ENCODE data around the gene CBFA2T2. TPM values are rescaled to one million over a fixed set of nuclear protein-coding genes. Genes with fewer than 3 reads are reported as not detected.

The CBFA2T2 gene
- total and polyA plus RNA-seq, 2 donors (not counting 3 experiments of a cell fraction or from before 2014, with no cell fraction given): 10.7 to 12.1 TPM

GRCh38 chr20:33668466-33669155, 178.7 kb downstream of the CBFA2T2 start:
- no peak overlapping the region for H3K4me3 ChIP-seq (replicated peaks in 1 of 3; ENCODE audit: insufficient read depth in 1 of 3, low read depth in 1 of 3, low read length in 3 of 3)
- no peaks in the 10 kb centered on the region for H3K9me1 ChIP-seq (replicated peaks; ENCODE audit: control insufficient read depth, extremely low read depth, insufficient read depth, low read length)
- H3K4me1 ChIP-seq (ENCODE audit: control insufficient read depth, extremely low read depth, insufficient read depth, low read length): peaks cover 19% of the 10 kb centered on the region
- TF ChIP-seq POLR2A (IDR thresholded peaks at IDR 0.05; ENCODE audit: low read depth, low read length) (no peak), POLR2AphosphoS5 (IDR thresholded peaks at IDR 0.05; ENCODE audit: insufficient read depth, low read depth, low read length) (no peak), MAX (IDR thresholded peaks at IDR 0.05; ENCODE audit: insufficient read depth, insufficient read length) (no peak), CTCF (IDR thresholded peaks at IDR 0.05; ENCODE audit: extremely low read depth in 1 of 2, insufficient read depth in 1 of 2, low read depth in 1 of 2, low read length in 2 of 2) (no peak), JUN (IDR thresholded peaks at IDR 0.05; ENCODE audit: borderline replicate concordance, insufficient read depth, insufficient read length, low read depth) (no peak), MYC (IDR thresholded peaks at IDR 0.05; ENCODE audit: low read depth, low read length) (no peak), GATA2 (IDR thresholded peaks at IDR 0.05; ENCODE audit: insufficient read depth, insufficient read length, low read depth, low read length) (no peak), FOS (IDR thresholded peaks at IDR 0.05; ENCODE audit: borderline replicate concordance, insufficient read depth, low read length) (no peak), EZH2 (IDR thresholded peaks at IDR 0.05; ENCODE audit: borderline replicate concordance, low read depth, low read length, severe bottlenecking) (no peak)
- H3K27ac ChIP-seq (ENCODE audit: insufficient read depth, low read depth, low read length): no peak overlapping the region
- CTCF ChIA-PET: interaction anchor here (0.5 to 3.3 kb wide), 32 partner anchors 11 to 458 kb away, joined by 3 to 36 read pairs (median 4); partner anchors contain the start of genes CBFA2T2, CDK5RAP1, PXMP4 and SNTA1
- H4K20me1 ChIP-seq (replicated peaks; ENCODE audit: control insufficient read depth, extremely low read depth, insufficient read depth, low read length): no peaks in the 10 kb centered on the region
- H2AFZ ChIP-seq (ENCODE audit: low read depth, low read length): no peak overlapping the region
- POLR2A ChIA-PET: interaction anchor here (1.4 kb wide), 1 partner anchor 15 kb away, joined by 4 read pairs; no protein-coding TSS in a partner anchor
- DNase-seq (ENCODE audit: low read depth, low spot score) (no peak), FAIRE-seq (no peak)
- dilution Hi-C loops (cut with MboI; ENCODE audit: extremely low pct_ligation_motif_present, low sequenced_read_pairs): no loop called here
- no peak overlapping the region for H3K9ac ChIP-seq (replicated peaks; ENCODE audit: extremely low read depth, insufficient read depth, low read length)
- H3K27me3 ChIP-seq (ENCODE audit: control insufficient read depth in 2 of 2, insufficient read depth in 2 of 2, low read length in 2 of 2): no peaks in the 10 kb centered on the region
- no peaks in the 10 kb centered on the region for H3K79me2 ChIP-seq (ENCODE audit: control insufficient read depth, insufficient read depth, low read length)
- no peaks in the 10 kb centered on the region for H3K9me3 ChIP-seq (replicated peaks; ENCODE audit: control insufficient read depth, insufficient read depth, low read length)
- H3K36me3 ChIP-seq (ENCODE audit: control insufficient read depth in 2 of 2, extremely low read depth in 1 of 2, insufficient read depth in 2 of 2, low read length in 2 of 2): peaks cover 0 to 2% of the 10 kb centered on the region in 2 experiments
- intact Hi-C loops (cut with micrococcal nuclease): loop anchor here (1.0 to 10.0 kb wide), 4 partner anchors 212 to 461 kb away; partner anchors contain the start of gene RALY
- H3K4me2 ChIP-seq (ENCODE audit: insufficient read depth, low read length): no peak overlapping the region
- BruUV-seq (replicated peaks): no TSS peak
